ENCODE measurements around the gene SMAD7. TPM values are rescaled to one million over a fixed set of nuclear protein-coding genes. Genes with fewer than 3 reads are reported as not detected.

The SMAD7 gene
- total RNA-seq, 1 experiment from 2014 or later: 64.5 TPM

GRCh38 chr18:48909721-48910120 lies 41.0 kb downstream of the SMAD7 start:
- no peaks in the 10 kb centered on the region for H3K36me3 ChIP-seq
- H3K9me3 ChIP-seq (replicated peaks): no peaks in the 10 kb centered on the region
- H3K27ac ChIP-seq: no peak overlapping the region
- DNase-seq (ENCODE audit: low read depth in 1 of 2, low spot score in 2 of 2): no peak
- no peaks in the 10 kb centered on the region for H3K27me3 ChIP-seq (replicated peaks)
- H3K4me1 ChIP-seq (replicated peaks): peaks cover 24% of the 10 kb centered on the region
- H3K4me3 ChIP-seq: no peak overlapping the region

- DNase-seq (ENCODE audit: low read depth in 1 of 2, low spot score in 2 of 2): no peak
- Histone ChIP-seq H3K9me3 (replicated peaks) (no peaks in the 10 kb centered on the region), H3K36me3 (no peaks in the 10 kb centered on the region), H3K27ac (no peak overlapping the region), H3K4me1 (replicated peaks) (peaks cover 32% of the 10 kb centered on the region), H3K4me3 (no peak overlapping the region), H3K27me3 (replicated peaks) (no peaks in the 10 kb centered on the region)
Observed at GRCh38 chr18:48908916-48909315, 41.8 kb downstream of the SMAD7 start.

- Histone ChIP-seq H3K4me3 (no peak overlapping the region), H3K36me3 (no peaks in the 10 kb centered on the region), H3K27ac (peak overlapping the region; percentile 56), H3K9me3 (replicated peaks) (no peaks in the 10 kb centered on the region), H3K4me1 (replicated peaks) (peaks cover 60% of the 10 kb centered on the region), H3K27me3 (replicated peaks) (no peaks in the 10 kb centered on the region)
- DNase-seq (ENCODE audit: low read depth in 1 of 2, low spot score in 2 of 2): no peak
Observed at GRCh38 chr18:48905513-48905912, 45.3 kb downstream of the SMAD7 start.

GRCh38 chr18:48904847-48905394 lies 45.8 kb downstream of the SMAD7 start:
- Histone ChIP-seq H3K27ac (peak overlapping the region; percentile 17; the same call in 1 of the 2 replicates), H3K4me3 (no peak overlapping the region)

GRCh38 chr18:48904091-48904490 lies 46.7 kb downstream of the SMAD7 start:
- peaks cover 60% of the 10 kb centered on the region for H3K4me1 ChIP-seq (replicated peaks)
- H3K9me3 ChIP-seq (replicated peaks): 0 out of 2 replicates have a peak, but pooled peaks cover 4% of the 10 kb centered on the region
- H3K4me3 ChIP-seq: no peak overlapping the region
- no peaks in the 10 kb centered on the region for H3K36me3 ChIP-seq
- DNase-seq (ENCODE audit: low read depth in 1 of 2, low spot score in 2 of 2): no peak
- H3K27me3 ChIP-seq (replicated peaks): no peaks in the 10 kb centered on the region
- no peak overlapping the region for H3K27ac ChIP-seq

More at GRCh38 chr18:48904847-48905394, 45.8 kb downstream of the SMAD7 start:
- Histone ChIP-seq H3K4me1 (replicated peaks) (peaks cover 60% of the 10 kb centered on the region), H3K9me3 (replicated peaks) (0 out of 2 replicates have a peak, but pooled peaks cover under 1% of the 10 kb centered on the region), H3K36me3 (no peaks in the 10 kb centered on the region), H3K27me3 (replicated peaks) (no peaks in the 10 kb centered on the region)
- no peak for DNase-seq (ENCODE audit: low read depth in 1 of 2, low spot score in 2 of 2)

GRCh38 chr18:48902856-48903601 lies 47.7 kb downstream of the SMAD7 start:
- Histone ChIP-seq H3K4me1 (replicated peaks) (peaks cover 60% of the 10 kb centered on the region), H3K27me3 (replicated peaks) (no peaks in the 10 kb centered on the region), H3K27ac (peak overlapping the region; percentile 90), H3K9me3 (replicated peaks) (0 out of 2 replicates have a peak, but pooled peaks cover 4% of the 10 kb centered on the region), H3K36me3 (no peaks in the 10 kb centered on the region), H3K4me3 (no peak overlapping the region)
- DNase-seq (ENCODE audit: low read depth in 1 of 2, low spot score in 2 of 2): peak in 1 of 2 experiments; percentile 55

- no peak overlapping the region for H3K4me3 ChIP-seq
Observed at GRCh38 chr18:48902023-48902855, 48.5 kb downstream of the SMAD7 start.

GRCh38 chr18:48901145-48902022 lies 49.4 kb downstream of the SMAD7 start:
- 0 out of 2 replicates have a peak, but pooled peaks cover 4% of the 10 kb centered on the region for H3K9me3 ChIP-seq (replicated peaks)
- no peak for DNase-seq (ENCODE audit: low read depth in 1 of 2, low spot score in 2 of 2)
- no peak overlapping the region for H3K4me3 ChIP-seq
- no peak overlapping the region for H3K27ac ChIP-seq
- no peaks in the 10 kb centered on the region for H3K36me3 ChIP-seq
- H3K4me1 ChIP-seq (replicated peaks): peaks cover 53% of the 10 kb centered on the region
- H3K27me3 ChIP-seq (replicated peaks): no peaks in the 10 kb centered on the region

More at GRCh38 chr18:48902023-48902855, 48.5 kb downstream of the SMAD7 start:
- H3K36me3 ChIP-seq: no peaks in the 10 kb centered on the region
- no peaks in the 10 kb centered on the region for H3K27me3 ChIP-seq (replicated peaks)
- 0 out of 2 replicates have a peak, but pooled peaks cover 4% of the 10 kb centered on the region for H3K9me3 ChIP-seq (replicated peaks)
- peak overlapping the region; percentile 90 for H3K27ac ChIP-seq
- DNase-seq (ENCODE audit: low read depth in 1 of 2, low spot score in 2 of 2): peak; percentile 97
- peaks cover 57% of the 10 kb centered on the region for H3K4me1 ChIP-seq (replicated peaks)

- Histone ChIP-seq H3K4me3 (no peak overlapping the region), H3K36me3 (no peaks in the 10 kb centered on the region), H3K4me1 (replicated peaks) (peaks cover 44% of the 10 kb centered on the region), H3K27ac (no peak overlapping the region), H3K9me3 (replicated peaks) (0 out of 2 replicates have a peak, but pooled peaks cover 4% of the 10 kb centered on the region), H3K27me3 (replicated peaks) (no peaks in the 10 kb centered on the region)
- no peak for DNase-seq (ENCODE audit: low read depth in 1 of 2, low spot score in 2 of 2)
Observed at GRCh38 chr18:48900469-48900868, 50.3 kb downstream of the SMAD7 start.

- H3K36me3 ChIP-seq: no peaks in the 10 kb centered on the region
- H3K9me3 ChIP-seq (replicated peaks): 0 out of 2 replicates have a peak, but pooled peaks cover 4% of the 10 kb centered on the region
- peaks cover 36% of the 10 kb centered on the region for H3K4me1 ChIP-seq (replicated peaks)
- no peak for DNase-seq (ENCODE audit: low read depth in 1 of 2, low spot score in 2 of 2)
- no peak overlapping the region for H3K4me3 ChIP-seq
- no peaks in the 10 kb centered on the region for H3K27me3 ChIP-seq (replicated peaks)
- no peak overlapping the region for H3K27ac ChIP-seq
Observed at GRCh38 chr18:48899558-48900174, 51.1 kb downstream of the SMAD7 start.

- H3K36me3 ChIP-seq: no peaks in the 10 kb centered on the region
- DNase-seq (ENCODE audit: low read depth in 1 of 2, low spot score in 2 of 2): no peak
- no peak overlapping the region for H3K27ac ChIP-seq
- H3K27me3 ChIP-seq (replicated peaks): no peaks in the 10 kb centered on the region
- H3K4me3 ChIP-seq: no peak overlapping the region
- H3K4me1 ChIP-seq (replicated peaks): peaks cover 28% of the 10 kb centered on the region
- 0 out of 2 replicates have a peak, but pooled peaks cover 4% of the 10 kb centered on the region for H3K9me3 ChIP-seq (replicated peaks)
Observed at GRCh38 chr18:48898521-48898920, 52.2 kb downstream of the SMAD7 start.

- peaks cover 24% of the 10 kb centered on the region for H3K4me1 ChIP-seq (replicated peaks)
- H3K4me3 ChIP-seq: no peak overlapping the region
- H3K27me3 ChIP-seq (replicated peaks): no peaks in the 10 kb centered on the region
- no peak for DNase-seq (ENCODE audit: low read depth in 1 of 2, low spot score in 2 of 2)
- H3K27ac ChIP-seq: no peak overlapping the region
- H3K9me3 ChIP-seq (replicated peaks): 0 out of 2 replicates have a peak, but pooled peaks cover 4% of the 10 kb centered on the region
- H3K36me3 ChIP-seq: no peaks in the 10 kb centered on the region
Observed at GRCh38 chr18:48897531-48897930, 53.2 kb downstream of the SMAD7 start.

Data from SJSA1 (cell line).